Muscle of leg (tissue), 11 donors: ENCODE measurements around the gene CKB. TPM values are rescaled to one million over a fixed set of nuclear protein-coding genes. Genes with fewer than 3 reads are reported as not detected.

Source experiments
- DNase-seq: peaks from one replicate; pipeline ENCODE4 v3.0.0; 2013
- H3K27ac ChIP-seq: one replicate; pipeline ENCODE4 v1.5.1; 2013; ENCODE audit warnings: mild to moderate bottlenecking, low read length, control low read depth
- H3K27me3 ChIP-seq: one replicate; pipeline ENCODE4 v1.6.1; 2013; ENCODE audit warnings: low read length; ENCODE audit not compliant: control insufficient read depth, insufficient read depth
- H3K36me3 ChIP-seq: one replicate; pipeline ENCODE4 v1.6.1; 2013; ENCODE audit warnings: low read length; ENCODE audit not compliant: control insufficient read depth, insufficient read depth
- H3K4me1 ChIP-seq: one replicate; pipeline ENCODE4 v1.6.1; 2013; ENCODE audit warnings: low read length; ENCODE audit not compliant: control insufficient read depth, insufficient read depth
- H3K4me3 ChIP-seq: one replicate; pipeline ENCODE4 v1.5.1; 2013; ENCODE audit warnings: low read length, control low read depth
- H3K9me3 ChIP-seq: replicated peaks from 2 replicates; pipeline ENCODE4 v1.6.1; 2013; ENCODE audit warnings: low read depth, low read length; ENCODE audit not compliant: control insufficient read depth
- WGBS: methylation state at CpG from one replicate; pipeline ENCODE4 v1.1.5; 2013; ENCODE audit warnings: missing lambda C conversion rate; ENCODE audit not compliant: insufficient coverage; 5-methylcytosine and 5-hydroxymethylcytosine counted together
- polyA plus RNA-seq, 8 donors: library from polyadenylated mRNA; unstranded; fragments of 120-200 nt; gene quantifications; one replicate each; pipeline versions ENCODE4 v1.2.1 to v1.2.3, GENCODE V29; 2013; ENCODE audit warnings: inconsistent platforms in 1 of 8, low replicate concordance in 1 of 8; ENCODE audit not compliant: insufficient read length in 8 of 8, insufficient read depth in 1 of 8
- total RNA-seq: library from RNA; stranded (reverse); fragments of 120-200 nt; gene quantifications from one replicate; pipeline ENCODE4 v1.2.4, GENCODE V29; 2013

The CKB gene
- total and polyA plus RNA-seq, 9 donors: 155 to 560 (median 329) TPM

GRCh38 chr14:103538291-103539055, 15.8 kb upstream of the CKB start:
- 58% methylated on average over 21 of the region's 30 CpGs for WGBS
- Histone ChIP-seq H3K4me1 (peaks cover 72% of the 10 kb centered on the region), H3K27ac (no peak overlapping the region), H3K36me3 (peaks cover 7% of the 10 kb centered on the region), H3K27me3 (no peaks in the 10 kb centered on the region), H3K9me3 (no peaks in the 10 kb centered on the region), H3K4me3 (no peak overlapping the region)
- DNase-seq: no peak

- Histone ChIP-seq H3K27me3 (no peaks in the 10 kb centered on the region), H3K9me3 (no peaks in the 10 kb centered on the region), H3K4me3 (no peak overlapping the region), H3K27ac (no peak overlapping the region), H3K4me1 (peaks cover 61% of the 10 kb centered on the region), H3K36me3 (peaks cover 14% of the 10 kb centered on the region)
- WGBS: 70% methylated on average over 12 of the region's 18 CpGs
- DNase-seq: no peak
Measured at GRCh38 chr14:103537175-103537990, 14.8 kb upstream of the CKB start.

- peaks cover 14% of the 10 kb centered on the region for H3K36me3 ChIP-seq
- no peaks in the 10 kb centered on the region for H3K9me3 ChIP-seq
- H3K4me3 ChIP-seq: no peak overlapping the region
- H3K27me3 ChIP-seq: no peaks in the 10 kb centered on the region
- peaks cover 54% of the 10 kb centered on the region for H3K4me1 ChIP-seq
- DNase-seq: no peak
- no peak overlapping the region for H3K27ac ChIP-seq
- WGBS: 67% methylated on average over 8 of the region's 9 CpGs
Measured at GRCh38 chr14:103536693-103537092, 14.1 kb upstream of the CKB start.

GRCh38 chr14:103535891-103536565, 13.4 kb upstream of the CKB start:
- H3K36me3 ChIP-seq: peaks cover 16% of the 10 kb centered on the region
- no peaks in the 10 kb centered on the region for H3K27me3 ChIP-seq
- H3K27ac ChIP-seq: no peak overlapping the region
- H3K9me3 ChIP-seq: no peaks in the 10 kb centered on the region
- 67% methylated on average over 8 of the region's 11 CpGs for WGBS
- no peak overlapping the region for H3K4me3 ChIP-seq
- H3K4me1 ChIP-seq: peaks cover 48% of the 10 kb centered on the region
- no peak for DNase-seq

DNA sequence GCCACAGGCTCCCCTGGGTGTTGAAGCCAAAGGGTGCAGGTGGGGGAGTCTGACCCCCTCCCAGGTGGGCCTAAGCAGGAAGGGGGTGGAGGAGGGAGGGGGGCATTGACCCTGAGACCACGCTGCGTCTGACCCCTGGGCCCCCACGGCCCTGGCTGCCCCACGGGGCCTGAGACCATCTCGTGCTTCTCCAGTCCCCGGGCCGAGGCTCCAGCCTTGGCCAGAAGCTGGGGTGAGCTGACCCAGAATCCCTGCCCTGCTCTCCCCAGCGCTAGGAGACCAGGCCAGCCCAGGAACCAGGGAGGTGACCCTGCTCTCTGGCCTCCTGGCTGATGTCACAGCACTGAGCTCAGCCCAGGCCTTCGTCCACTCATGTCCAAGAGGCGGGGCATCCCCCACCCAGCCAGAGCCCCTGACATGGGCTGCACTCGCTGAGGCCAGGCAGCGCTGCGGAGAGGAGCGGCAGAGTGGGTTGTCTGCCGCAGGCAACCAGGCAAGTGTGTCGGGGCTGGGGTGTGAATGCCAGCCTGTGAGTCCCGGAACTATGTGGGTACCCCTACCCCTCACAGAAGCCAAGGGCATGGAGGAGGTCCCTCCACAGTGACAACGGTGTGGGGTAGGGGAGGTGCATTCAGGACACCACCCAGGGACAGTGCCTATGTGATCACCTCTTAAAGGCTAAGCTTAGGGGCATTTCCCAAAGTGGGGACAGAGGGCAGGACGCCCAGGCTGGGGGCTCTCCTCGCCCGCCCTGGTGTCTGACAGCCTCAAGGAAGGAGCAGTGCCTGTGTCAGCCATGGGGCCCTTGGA, 12.7 kb upstream of the CKB start:
- peaks cover 23% of the 10 kb centered on the region for H3K36me3 ChIP-seq

GRCh38 chr14:103534576-103535061, 12.0 kb upstream of the CKB start:
- 90% methylated on average over 21 of the region's 22 CpGs for WGBS
- peaks cover 47% of the 10 kb centered on the region for H3K4me1 ChIP-seq
- H3K27me3 ChIP-seq: no peaks in the 10 kb centered on the region
- H3K4me3 ChIP-seq: no peak overlapping the region
- no peak overlapping the region for H3K27ac ChIP-seq
- DNase-seq: no peak
- H3K36me3 ChIP-seq: peaks cover 27% of the 10 kb centered on the region
- no peaks in the 10 kb centered on the region for H3K9me3 ChIP-seq

More for the DNA sequence above, 12.7 kb upstream of the CKB start:
- H3K4me1 ChIP-seq: peaks cover 45% of the 10 kb centered on the region
- WGBS: 66% methylated on average over 12 of the region's 21 CpGs
- no peak for DNase-seq
- no peak overlapping the region for H3K4me3 ChIP-seq
- no peaks in the 10 kb centered on the region for H3K27me3 ChIP-seq
- no peaks in the 10 kb centered on the region for H3K9me3 ChIP-seq
- H3K27ac ChIP-seq: no peak overlapping the region

DNA sequence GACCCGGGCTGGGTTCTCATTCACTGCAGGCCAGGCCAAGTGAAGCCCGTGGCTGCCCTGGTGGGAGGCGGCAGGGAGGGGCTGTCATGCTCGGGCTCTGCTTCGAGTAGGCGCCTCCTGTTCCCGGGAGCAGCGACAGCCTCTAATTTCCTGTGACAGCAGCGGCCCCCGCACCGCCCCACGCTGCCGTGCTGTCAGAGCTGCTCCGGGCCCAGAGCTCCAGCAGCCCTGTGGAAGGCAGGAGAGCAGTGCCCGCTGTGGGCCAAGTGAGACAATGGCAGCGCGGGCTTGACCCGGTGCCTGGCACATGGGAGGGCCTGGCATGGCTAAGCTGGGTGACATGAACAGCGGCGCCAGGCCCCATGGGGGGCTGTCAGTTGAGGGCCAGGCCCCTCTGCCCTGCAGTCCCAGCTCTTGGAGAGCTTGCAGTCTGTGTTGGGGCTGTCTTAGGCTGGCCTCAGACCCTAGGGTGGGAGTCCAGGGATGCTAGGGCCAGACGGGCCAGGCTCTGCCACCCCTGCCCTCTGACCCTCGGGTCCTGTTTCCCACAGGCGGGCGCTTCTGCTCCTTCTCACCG, 11.5 kb upstream of the CKB start:
- no peaks in the 10 kb centered on the region for H3K27me3 ChIP-seq
- no peaks in the 10 kb centered on the region for H3K9me3 ChIP-seq
- H3K36me3 ChIP-seq: peaks cover 27% of the 10 kb centered on the region
- no peak overlapping the region for H3K4me3 ChIP-seq
- 84% methylated on average over 25 of the region's 25 CpGs for WGBS
- DNase-seq: no peak
- H3K4me1 ChIP-seq: peaks cover 43% of the 10 kb centered on the region
- no peak overlapping the region for H3K27ac ChIP-seq

GRCh38 chr14:103533137-103533998, 10.7 kb upstream of the CKB start:
- no peak overlapping the region for H3K4me3 ChIP-seq
- DNase-seq: no peak
- no peaks in the 10 kb centered on the region for H3K27me3 ChIP-seq
- H3K9me3 ChIP-seq: no peaks in the 10 kb centered on the region
- no peak overlapping the region for H3K27ac ChIP-seq
- peaks cover 41% of the 10 kb centered on the region for H3K4me1 ChIP-seq
- peaks cover 27% of the 10 kb centered on the region for H3K36me3 ChIP-seq
- WGBS: 76% methylated on average over 20 of the region's 23 CpGs
